ENCODE measurements around the gene ZBTB20.

The ZBTB20 gene

GRCh38 chr3:114449271-114450007 is 697.6 kb downstream of the ZBTB20 start:
- H2AK5ac ChIP-seq (ENCODE audit: low read length) = no peak overlapping the region
- no peak overlapping the region for H3K18ac ChIP-seq (ENCODE audit: low read length)
- no peak overlapping the region for H3K9ac ChIP-seq (ENCODE audit: low read length)
- DNase-seq = no peak
- no peaks in the 10 kb centered on the region for H3K4me1 ChIP-seq (ENCODE audit: control insufficient read depth, low read depth, low read length)
- H3K56ac ChIP-seq (ENCODE audit: low read length) = no peak overlapping the region
- H3K27me3 ChIP-seq (ENCODE audit: insufficient read depth, low read length, poor library complexity) = no peaks in the 10 kb centered on the region
- no peak overlapping the region for H2BK5ac ChIP-seq (ENCODE audit: low read length)
- no peaks in the 10 kb centered on the region for H3K36me3 ChIP-seq (ENCODE audit: control insufficient read depth, insufficient read depth, low read length)
- H3K27ac ChIP-seq (ENCODE audit: low read depth, low read length) = no peak overlapping the region
- no peak overlapping the region for H4K8ac ChIP-seq (ENCODE audit: low read depth, low read length)
- no peak overlapping the region for H3K4me3 ChIP-seq (ENCODE audit: low read length)
- WGBS (ENCODE audit: extremely low coverage, insufficient coverage, low lambda C conversion rate) = no CpG with 5 or more reads among the region's 9 CpGs
- no peak overlapping the region for H2BK120ac ChIP-seq (ENCODE audit: low read depth, low read length)
- H3K4me2 ChIP-seq (ENCODE audit: low read length) = no peak overlapping the region
- H4K5ac ChIP-seq (ENCODE audit: low read length) = no peak overlapping the region
- no peak overlapping the region for H2BK15ac ChIP-seq (replicated peaks; ENCODE audit: low read depth)
- H3K23ac ChIP-seq (ENCODE audit: low read length) = no peak overlapping the region
- no peak overlapping the region for H3K4ac ChIP-seq (ENCODE audit: low read depth, low read length)
- H3K79me2 ChIP-seq (ENCODE audit: control insufficient read depth, insufficient read depth, low read length) = no peaks in the 10 kb centered on the region
- no peaks in the 10 kb centered on the region for H3K79me1 ChIP-seq (ENCODE audit: low read length)

GRCh38 chr3:114447950-114448479 is 699.1 kb downstream of the ZBTB20 start:
- no peak overlapping the region for H3K4ac ChIP-seq (ENCODE audit: low read depth, low read length)
- no peaks in the 10 kb centered on the region for H3K27me3 ChIP-seq (ENCODE audit: insufficient read depth, low read length, poor library complexity)
- no peak overlapping the region for H3K23ac ChIP-seq (ENCODE audit: low read length)
- H2BK15ac ChIP-seq (replicated peaks; ENCODE audit: low read depth) = no peak overlapping the region
- no peak overlapping the region for H3K18ac ChIP-seq (ENCODE audit: low read length)
- no peak overlapping the region for H3K4me2 ChIP-seq (ENCODE audit: low read length)
- H2BK120ac ChIP-seq (ENCODE audit: low read depth, low read length) = no peak overlapping the region
- H2BK5ac ChIP-seq (ENCODE audit: low read length) = no peak overlapping the region
- H3K4me1 ChIP-seq (ENCODE audit: control insufficient read depth, low read depth, low read length) = no peaks in the 10 kb centered on the region
- H3K9ac ChIP-seq (ENCODE audit: low read length) = no peak overlapping the region
- H4K8ac ChIP-seq (ENCODE audit: low read depth, low read length) = no peak overlapping the region
- H2AK5ac ChIP-seq (ENCODE audit: low read length) = no peak overlapping the region
- H3K79me1 ChIP-seq (ENCODE audit: low read length) = no peaks in the 10 kb centered on the region
- H3K4me3 ChIP-seq (ENCODE audit: low read length) = no peak overlapping the region
- no peaks in the 10 kb centered on the region for H3K79me2 ChIP-seq (ENCODE audit: control insufficient read depth, insufficient read depth, low read length)
- no peak overlapping the region for H4K5ac ChIP-seq (ENCODE audit: low read length)
- H3K56ac ChIP-seq (ENCODE audit: low read length) = no peak overlapping the region
- no CpG with 5 or more reads among the region's 4 CpGs for WGBS (ENCODE audit: extremely low coverage, insufficient coverage, low lambda C conversion rate)
- DNase-seq = no peak
- no peaks in the 10 kb centered on the region for H3K36me3 ChIP-seq (ENCODE audit: control insufficient read depth, insufficient read depth, low read length)
- H3K27ac ChIP-seq (ENCODE audit: low read depth, low read length) = no peak overlapping the region

- WGBS (ENCODE audit: extremely low coverage, insufficient coverage, low lambda C conversion rate) = no CpG with 5 or more reads among the region's 3 CpGs
- no peaks in the 10 kb centered on the region for H3K4me1 ChIP-seq (ENCODE audit: control insufficient read depth, low read depth, low read length)
- H4K5ac ChIP-seq (ENCODE audit: low read length) = no peak overlapping the region
- H3K56ac ChIP-seq (ENCODE audit: low read length) = no peak overlapping the region
- no peak overlapping the region for H3K4ac ChIP-seq (ENCODE audit: low read depth, low read length)
- no peak overlapping the region for H2BK120ac ChIP-seq (ENCODE audit: low read depth, low read length)
- no peak overlapping the region for H4K8ac ChIP-seq (ENCODE audit: low read depth, low read length)
- DNase-seq = no peak
- H3K27ac ChIP-seq (ENCODE audit: low read depth, low read length) = no peak overlapping the region
- H3K23ac ChIP-seq (ENCODE audit: low read length) = no peak overlapping the region
- no peaks in the 10 kb centered on the region for H3K79me2 ChIP-seq (ENCODE audit: control insufficient read depth, insufficient read depth, low read length)
- no peak overlapping the region for H3K9ac ChIP-seq (ENCODE audit: low read length)
- H3K36me3 ChIP-seq (ENCODE audit: control insufficient read depth, insufficient read depth, low read length) = no peaks in the 10 kb centered on the region
- H3K18ac ChIP-seq (ENCODE audit: low read length) = no peak overlapping the region
- H3K4me2 ChIP-seq (ENCODE audit: low read length) = no peak overlapping the region
- no peaks in the 10 kb centered on the region for H3K27me3 ChIP-seq (ENCODE audit: insufficient read depth, low read length, poor library complexity)
- H3K4me3 ChIP-seq (ENCODE audit: low read length) = no peak overlapping the region
- H2BK15ac ChIP-seq (replicated peaks; ENCODE audit: low read depth) = no peak overlapping the region
- H3K79me1 ChIP-seq (ENCODE audit: low read length) = no peaks in the 10 kb centered on the region
- H2BK5ac ChIP-seq (ENCODE audit: low read length) = no peak overlapping the region
- no peak overlapping the region for H2AK5ac ChIP-seq (ENCODE audit: low read length)
Observed at GRCh38 chr3:114447545-114447944, 699.5 kb downstream of the ZBTB20 start.

DNA sequence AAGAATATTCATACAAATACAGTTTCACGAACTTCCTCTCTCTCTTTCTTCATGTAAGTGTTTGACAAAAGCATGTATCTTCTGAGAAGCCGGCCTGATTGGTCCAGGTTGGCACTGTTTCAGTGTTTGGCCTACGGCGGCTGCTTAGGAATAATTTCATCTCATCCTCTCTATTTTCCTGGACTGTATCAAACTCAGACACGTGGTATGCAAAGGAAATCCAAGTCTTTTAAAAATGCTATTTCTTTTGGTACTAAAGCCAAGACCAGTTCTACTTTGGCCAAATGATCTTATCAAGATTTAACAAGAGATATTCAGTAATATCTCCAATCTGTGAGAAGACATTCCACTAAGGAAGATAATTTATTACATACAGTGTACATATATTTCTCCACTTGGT is 700.5 kb downstream of the ZBTB20 start:
- no peak overlapping the region for H4K5ac ChIP-seq (ENCODE audit: low read length)
- DNase-seq = no peak
- H3K79me2 ChIP-seq (ENCODE audit: control insufficient read depth, insufficient read depth, low read length) = no peaks in the 10 kb centered on the region
- H3K4me2 ChIP-seq (ENCODE audit: low read length) = no peak overlapping the region
- H3K4me3 ChIP-seq (ENCODE audit: low read length) = no peak overlapping the region
- H3K36me3 ChIP-seq (ENCODE audit: control insufficient read depth, insufficient read depth, low read length) = no peaks in the 10 kb centered on the region
- H3K9ac ChIP-seq (ENCODE audit: low read length) = no peak overlapping the region
- no peaks in the 10 kb centered on the region for H3K4me1 ChIP-seq (ENCODE audit: control insufficient read depth, low read depth, low read length)
- H3K56ac ChIP-seq (ENCODE audit: low read length) = no peak overlapping the region
- H4K8ac ChIP-seq (ENCODE audit: low read depth, low read length) = no peak overlapping the region
- H3K27me3 ChIP-seq (ENCODE audit: insufficient read depth, low read length, poor library complexity) = no peaks in the 10 kb centered on the region
- H2BK5ac ChIP-seq (ENCODE audit: low read length) = no peak overlapping the region
- H3K79me1 ChIP-seq (ENCODE audit: low read length) = no peaks in the 10 kb centered on the region
- H3K27ac ChIP-seq (ENCODE audit: low read depth, low read length) = no peak overlapping the region
- H3K18ac ChIP-seq (ENCODE audit: low read length) = no peak overlapping the region
- H2AK5ac ChIP-seq (ENCODE audit: low read length) = no peak overlapping the region
- no peak overlapping the region for H3K23ac ChIP-seq (ENCODE audit: low read length)
- no peak overlapping the region for H2BK15ac ChIP-seq (replicated peaks; ENCODE audit: low read depth)
- H3K4ac ChIP-seq (ENCODE audit: low read depth, low read length) = no peak overlapping the region
- no CpG with 5 or more reads among the region's 5 CpGs for WGBS (ENCODE audit: extremely low coverage, insufficient coverage, low lambda C conversion rate)
- H2BK120ac ChIP-seq (ENCODE audit: low read depth, low read length) = no peak overlapping the region

GRCh38 chr3:114445233-114445632 is 701.9 kb downstream of the ZBTB20 start:
- H2BK5ac ChIP-seq (ENCODE audit: low read length) = no peak overlapping the region
- H4K8ac ChIP-seq (ENCODE audit: low read depth, low read length) = no peak overlapping the region
- no CpG with 5 or more reads among the region's 2 CpGs for WGBS (ENCODE audit: extremely low coverage, insufficient coverage, low lambda C conversion rate)
- DNase-seq = no peak
- H3K4me3 ChIP-seq (ENCODE audit: low read length) = no peak overlapping the region
- no peak overlapping the region for H3K23ac ChIP-seq (ENCODE audit: low read length)
- no peak overlapping the region for H3K4ac ChIP-seq (ENCODE audit: low read depth, low read length)
- H3K4me1 ChIP-seq (ENCODE audit: control insufficient read depth, low read depth, low read length) = no peaks in the 10 kb centered on the region
- no peak overlapping the region for H3K18ac ChIP-seq (ENCODE audit: low read length)
- H3K4me2 ChIP-seq (ENCODE audit: low read length) = no peak overlapping the region
- no peak overlapping the region for H3K27ac ChIP-seq (ENCODE audit: low read depth, low read length)
- no peak overlapping the region for H2BK15ac ChIP-seq (replicated peaks; ENCODE audit: low read depth)
- H3K9ac ChIP-seq (ENCODE audit: low read length) = no peak overlapping the region
- H3K27me3 ChIP-seq (ENCODE audit: insufficient read depth, low read length, poor library complexity) = no peaks in the 10 kb centered on the region
- H3K36me3 ChIP-seq (ENCODE audit: control insufficient read depth, insufficient read depth, low read length) = no peaks in the 10 kb centered on the region
- H3K79me2 ChIP-seq (ENCODE audit: control insufficient read depth, insufficient read depth, low read length) = no peaks in the 10 kb centered on the region
- H2BK120ac ChIP-seq (ENCODE audit: low read depth, low read length) = no peak overlapping the region
- H3K56ac ChIP-seq (ENCODE audit: low read length) = no peak overlapping the region
- no peak overlapping the region for H4K5ac ChIP-seq (ENCODE audit: low read length)
- no peaks in the 10 kb centered on the region for H3K79me1 ChIP-seq (ENCODE audit: low read length)
- no peak overlapping the region for H2AK5ac ChIP-seq (ENCODE audit: low read length)

- Histone ChIP-seq H3K79me2 (ENCODE audit: control insufficient read depth, insufficient read depth, low read length) (no peaks in the 10 kb centered on the region), H3K79me1 (ENCODE audit: low read length) (no peaks in the 10 kb centered on the region), H2BK5ac (ENCODE audit: low read length) (no peak overlapping the region), H4K8ac (ENCODE audit: low read depth, low read length) (no peak overlapping the region), H3K27me3 (ENCODE audit: insufficient read depth, low read length, poor library complexity) (no peaks in the 10 kb centered on the region), H3K36me3 (ENCODE audit: control insufficient read depth, insufficient read depth, low read length) (no peaks in the 10 kb centered on the region), H3K27ac (ENCODE audit: low read depth, low read length) (no peak overlapping the region), H3K4me3 (ENCODE audit: low read length) (no peak overlapping the region), H3K18ac (ENCODE audit: low read length) (no peak overlapping the region), H2BK15ac (replicated peaks; ENCODE audit: low read depth) (no peak overlapping the region), H2BK120ac (ENCODE audit: low read depth, low read length) (no peak overlapping the region), H4K5ac (ENCODE audit: low read length) (no peak overlapping the region), H3K4me2 (ENCODE audit: low read length) (no peak overlapping the region), H3K4ac (ENCODE audit: low read depth, low read length) (no peak overlapping the region), H3K4me1 (ENCODE audit: control insufficient read depth, low read depth, low read length) (no peaks in the 10 kb centered on the region), H3K9ac (ENCODE audit: low read length) (no peak overlapping the region), H2AK5ac (ENCODE audit: low read length) (no peak overlapping the region), H3K56ac (ENCODE audit: low read length) (no peak overlapping the region), H3K23ac (ENCODE audit: low read length) (no peak overlapping the region)
- DNase-seq = no peak
- no CpG with 5 or more reads among the region's 3 CpGs for WGBS (ENCODE audit: extremely low coverage, insufficient coverage, low lambda C conversion rate)
Observed at GRCh38 chr3:114444216-114444615, 702.9 kb downstream of the ZBTB20 start.
